ENCODE results near the gene PPFIA1. TPM values are rescaled to one million over a fixed set of nuclear protein-coding genes. Genes with fewer than 3 reads are reported as not detected.

Gene PPFIA1
- total and polyA plus RNA-seq, 2 of the 8 experiments (the other 6 are each of a cell fraction or from before 2014, with no cell fraction given), result 44.3 to 73.5 TPM

- Histone ChIP-seq H3K27ac (ENCODE audit: low read depth, low read length) (no peak overlapping the region), H3K18ac (ENCODE audit: extremely low read depth, low read length) (no peak overlapping the region), H2AFZ (ENCODE audit: low read length) (no peak overlapping the region), H3K4me2 (ENCODE audit: insufficient read depth in 1 of 2, low read depth in 2 of 2, low read length in 2 of 2) (no peak overlapping the region), H3K79me1 (ENCODE audit: low read depth, low read length) (no peaks in the 10 kb centered on the region; the same call in 1 of the 2 replicates), H3K14ac (ENCODE audit: insufficient read length) (no peak overlapping the region), H2BK5ac (ENCODE audit: low read depth, low read length) (0 out of 2 replicates have a peak overlapping the region, but pooled peaks have one; percentile 35), H3K79me2 (ENCODE audit: control insufficient read depth in 1 of 2, insufficient read depth in 2 of 2, low read length in 2 of 2) (no peaks in the 10 kb centered on the region; a peak in 1 of 4 replicates), H4K5ac (ENCODE audit: insufficient read length, low read depth, low read length) (no peak overlapping the region), H3K56ac (replicated peaks; ENCODE audit: insufficient read length, low read depth, low read length) (no peak overlapping the region), H2BK120ac (replicated peaks; ENCODE audit: low read depth, low read length) (no peak overlapping the region), H4K20me1 (replicated peaks in 1 of 2; ENCODE audit: control insufficient read depth in 1 of 2, insufficient read depth in 2 of 2, low read length in 2 of 2) (peaks cover 8 to 25% of the 10 kb centered on the region in 2 experiments), H3K23ac (ENCODE audit: insufficient read length) (no peak overlapping the region), H2BK20ac (ENCODE audit: low read length) (no peak overlapping the region), H3K4me1 (replicated peaks in 1 of 4; ENCODE audit: control insufficient read depth in 3 of 4, insufficient read depth in 4 of 4, low read length in 3 of 4) (no peaks in the 10 kb centered on the region), H3K23me2 (ENCODE audit: low read depth, low read length) (no peaks in the 10 kb centered on the region), H3K36me3 (ENCODE audit: control insufficient read depth in 2 of 4, insufficient read depth in 4 of 4, low read length in 3 of 4) (peaks cover 49 to 85% (median 78%) of the 10 kb centered on the region in 4 experiments), H3K9ac (replicated peaks in 1 of 4; ENCODE audit: extremely low read depth in 1 of 4, low read depth in 3 of 4, low read length in 3 of 4) (no peak overlapping the region), H2BK12ac (ENCODE audit: low read depth, low read length) (no peak overlapping the region), H4K8ac (ENCODE audit: extremely low read depth, insufficient read depth, low read length) (no peak overlapping the region), H3K27me3 (replicated peaks in 1 of 4; ENCODE audit: control insufficient read depth in 3 of 4, extremely low read depth in 1 of 4, insufficient read depth in 3 of 4, low read length in 3 of 4) (no peaks in the 10 kb centered on the region), H3K4me3 (ENCODE audit: extremely low read depth in 1 of 4, insufficient read depth in 2 of 4, low read depth in 3 of 4, low read length in 4 of 4) (no peak overlapping the region), H4K91ac (replicated peaks; ENCODE audit: insufficient read length, low read length) (no peak overlapping the region), H3K9me3 (ENCODE audit: insufficient read depth in 2 of 2, low read depth in 1 of 2, low read length in 1 of 2) (no peaks in the 10 kb centered on the region), H2AK5ac (ENCODE audit: low read depth, low read length) (no peak overlapping the region), H3K4ac (replicated peaks; ENCODE audit: insufficient read length, low read depth, low read length) (no peak overlapping the region), H2BK15ac (ENCODE audit: low read length) (no peak overlapping the region)
- ChIA-PET CTCF (ENCODE audit: partially characterized antibody) (interaction anchor here (1.0 to 1.1 kb wide), 2 partner anchors 13 to 38 kb away, joined by 4 to 5 read pairs; no protein-coding TSS in a partner anchor), POLR2A (ENCODE audit: partially characterized antibody) (interaction anchor here (1.4 kb wide), 1 partner anchor 16 kb away, joined by 3 read pairs; no protein-coding TSS in a partner anchor)
- DNase-seq (ENCODE audit: low read depth in 1 of 2, low spot score in 2 of 2), result no peak
- FAIRE-seq, result no peak
- 96% methylated on average over 20 of the region's 20 CpGs; no CpG with 5 or more reads in 1 of the 2 experiments for WGBS, 2 experiments (ENCODE audit: extremely low coverage in 1 of 2, insufficient coverage in 1 of 2, insufficient read length in 1 of 2, insufficient replicate concordance in 2 of 2, low coverage in 1 of 2, low lambda C conversion rate in 2 of 2, missing lambda C conversion rate in 1 of 2)
- TF ChIP-seq JUN (IDR thresholded peaks at IDR 0.05; ENCODE audit: low read depth, low read length) (no peak), RNF2 (IDR thresholded peaks at IDR 0.05; ENCODE audit: borderline replicate concordance, low read depth, low read length, missing control alignments, poor library complexity, severe bottlenecking) (no peak)
Measured at GRCh38 chr11:70416881-70417280, 146.4 kb downstream of the PPFIA1 start.

Measured in H1 (cell line).